Upper lobe of right lung (tissue), 1 donor: ENCODE data around the gene ZNF232. TPM values are rescaled to one million over a fixed set of nuclear protein-coding genes. Genes with fewer than 3 reads are reported as not detected.
A peak's percentile ranks its signal among the peaks of the same experiment; 100 is the strongest.
"Not testable (repeated sequence)": the region's sequence is repeated elsewhere in the genome, so short reads cannot be mapped to it uniquely, and the experiment has no call there.

ENCODE experiments used
- ATAC-seq: fragments of 200-7000 bp; cut with Tn5 transposase; one replicate; pipeline ENCODE4 v1.9.1; 2020; ENCODE audit warnings: mild to moderate bottlenecking, moderate library complexity
- DNase-seq: peaks from one replicate; pipeline ENCODE4 v3.0.0-alpha.2; 2020
- H3K27ac ChIP-seq: fragments of 200-600 bp; one replicate; pipeline ENCODE4 v1.8.0; 2022
- H3K27me3 ChIP-seq: fragments of 200-600 bp; one replicate; pipeline ENCODE4 v1.8.0; 2022; ENCODE audit warnings: mild to moderate bottlenecking
- H3K36me3 ChIP-seq: fragments of 200-600 bp; one replicate; pipeline ENCODE4 v1.8.0; 2022
- H3K4me1 ChIP-seq: fragments of 200-600 bp; one replicate; pipeline ENCODE4 v1.8.0; 2022
- H3K4me3 ChIP-seq: fragments of 200-600 bp; one replicate; pipeline ENCODE4 v1.8.0; 2022; ENCODE audit warnings: mild to moderate bottlenecking
- H3K9me3 ChIP-seq: fragments of 200-600 bp; one replicate; pipeline ENCODE4 v1.8.0; 2022
- CTCF ChIP-seq: fragments of 200-600 bp; IDR thresholded peaks from one replicate; pipeline ENCODE4 v1.8.0; 2022; ENCODE audit warnings: antibody characterized with exemption
- intact Hi-C: fragments of 100-400 bp; cut with DNase I; formaldehyde crosslinking; loops from one replicate; pipeline ENCODE4 v1.11.0; 2022
- total RNA-seq: library from RNA; stranded (reverse); fragmentation: NEBNext Ultra II Directional; extraction: Animal tissue kit (Norgen Biotek cat#: 25700); gene quantifications from one replicate; pipeline ENCODE4 v1.2.1, GENCODE V29; 2021
- donor health status: DM: no; HTN: yes; CAD: no; lungs with severe emphysema.

The ZNF232 gene
- total RNA-seq, 1 donor from 2014 or later = 8.0 TPM

- H3K9me3 ChIP-seq = no peaks in the 10 kb centered on the region
- peaks cover 13% of the 10 kb centered on the region for H3K27me3 ChIP-seq
- DNase-seq (peak; percentile 28), ATAC-seq (no peak)
- no peak overlapping the region for H3K27ac ChIP-seq
- no peak overlapping the region for H3K4me3 ChIP-seq
- no peaks in the 10 kb centered on the region for H3K36me3 ChIP-seq
- intact Hi-C loops = no loop called here
- no peak for TF ChIP-seq CTCF
- H3K4me1 ChIP-seq = peaks cover 6% of the 10 kb centered on the region
Measured at GRCh38 chr17:5121186-5121841, 9.6 kb upstream of the ZNF232 start.

- not testable (repeated sequence) for DNase-seq
Measured at GRCh38 chr17:5120436-5121185, 8.9 kb upstream of the ZNF232 start.

GRCh38 chr17:5120036-5120435 is 8.4 kb upstream of the ZNF232 start:
- H3K4me3 ChIP-seq = no peak overlapping the region
- intact Hi-C loops = no loop called here
- TF ChIP-seq CTCF = no peak
- no peaks in the 10 kb centered on the region for H3K9me3 ChIP-seq
- no peak for ATAC-seq
- no peak for DNase-seq
- H3K36me3 ChIP-seq = no peaks in the 10 kb centered on the region
- H3K27ac ChIP-seq = no peak overlapping the region
- H3K4me1 ChIP-seq = peaks cover 6% of the 10 kb centered on the region
- H3K27me3 ChIP-seq = peaks cover 26% of the 10 kb centered on the region

More at GRCh38 chr17:5120436-5121185, 8.9 kb upstream of the ZNF232 start:
- intact Hi-C loops, ATAC-seq, H3K27ac ChIP-seq, H3K4me3 ChIP-seq, H3K4me1 ChIP-seq, H3K9me3 ChIP-seq, H3K36me3 ChIP-seq: not testable (repeated sequence)
- peaks cover 20% of the 10 kb centered on the region for H3K27me3 ChIP-seq

- H3K27me3 ChIP-seq = peaks cover 31% of the 10 kb centered on the region
- DNase-seq = no peak
- intact Hi-C loops = no loop called here
- H3K4me1 ChIP-seq = peaks cover 6% of the 10 kb centered on the region
- no peak for ATAC-seq
- no peaks in the 10 kb centered on the region for H3K36me3 ChIP-seq
- no peaks in the 10 kb centered on the region for H3K9me3 ChIP-seq
- H3K27ac ChIP-seq = no peak overlapping the region
- H3K4me3 ChIP-seq = no peak overlapping the region
- no peak for TF ChIP-seq CTCF
Measured at GRCh38 chr17:5118219-5118618, 6.5 kb upstream of the ZNF232 start.

- Histone ChIP-seq H3K27me3 (peaks cover 25% of the 10 kb centered on the region), H3K27ac (no peak within 1 kb of the TSS), H3K36me3 (no peaks in the 10 kb centered on the region), H3K4me1 (peaks cover 1% of the 10 kb centered on the region), H3K4me3 (no peak within 1 kb of the TSS), H3K9me3 (no peaks in the 10 kb centered on the region)
- TF ChIP-seq CTCF = no peak
- intact Hi-C loops = no loop called here
- ATAC-seq (no peak), DNase-seq (peak; percentile 66)
Measured at GRCh38 chr17:5115673-5116651, 4.3 kb upstream of the ZNF232 start, which contains the start of gene USP6. TSS of gene USP6 (plus strand) at chr17:5116032. CDS start at chr17:5130368, 14,336 bp downstream.
